Breast epithelium (tissue), 3 donors: ENCODE data around the gene SLC6A19.

ENCODE experiments used
- CTCF ChIP-seq, 3 donors: fragments of 450-650 bp; IDR thresholded peaks; one replicate each; pipeline ENCODE4 v1.5.1; 2016 to 2017; ENCODE audit warnings: antibody characterized with exemption in 3 of 3, mild to moderate bottlenecking in 3 of 3, moderate library complexity in 3 of 3
- POLR2A ChIP-seq: fragments of 450-650 bp; IDR thresholded peaks from one replicate; pipeline ENCODE4 v1.6.1; 2016; ENCODE audit warnings: antibody characterized with exemption, mild to moderate bottlenecking, moderate library complexity

DNA sequence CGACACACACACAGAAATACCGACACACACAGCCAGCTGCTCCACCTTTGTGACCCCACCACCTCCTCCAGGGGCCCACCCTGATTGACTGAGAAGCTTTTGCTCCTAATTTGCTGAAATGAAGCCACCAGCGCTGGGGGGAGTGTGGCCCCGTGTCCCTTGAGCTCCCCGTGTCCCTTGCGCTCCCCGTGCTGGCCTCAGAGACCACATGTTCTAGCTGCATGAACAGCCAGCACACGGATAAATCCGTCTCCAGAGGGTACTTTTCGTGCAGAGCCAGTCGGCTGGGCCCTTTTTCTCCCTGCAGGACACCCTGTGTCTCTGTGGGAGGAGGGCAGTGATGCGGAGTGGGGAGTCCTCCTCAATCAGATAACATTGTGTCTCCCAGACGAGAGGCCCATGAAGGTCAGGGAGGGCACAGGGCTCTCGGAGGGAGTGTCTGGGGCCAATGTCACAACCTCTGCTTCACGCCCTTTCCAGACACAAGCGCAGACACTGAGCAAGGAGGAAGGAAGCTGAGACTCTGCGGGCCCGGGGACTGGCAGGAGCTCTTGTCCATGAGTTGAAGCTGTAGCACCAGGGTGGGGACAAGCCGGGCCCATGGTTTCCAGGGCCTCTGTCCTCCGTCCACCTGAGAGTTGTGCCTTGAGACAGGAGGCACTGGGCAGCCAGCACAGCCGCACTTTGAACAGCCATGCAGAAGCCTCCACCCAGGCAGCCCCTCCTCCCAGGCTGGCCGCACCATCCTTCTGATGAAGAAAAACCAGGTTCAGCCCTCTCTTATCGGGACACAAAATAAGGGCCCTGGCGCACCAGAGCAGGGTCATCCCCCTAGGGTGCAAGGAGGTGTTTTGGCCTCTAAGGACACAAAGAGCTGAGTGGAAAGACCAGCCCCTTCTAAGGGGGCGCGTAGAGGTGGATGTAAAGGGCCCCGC is 36.4 kb upstream of the SLC6A19 start:
- no peak for TF ChIP-seq CTCF (IDR thresholded peaks at IDR 0.05)
- TF ChIP-seq POLR2A: no peak
